ENCODE measurements around the gene GLIS1.

The GLIS1 gene

GRCh38 chr1:53580739-53581475 lies 158.1 kb downstream of the GLIS1 start:
- H3K27ac ChIP-seq (ENCODE audit: low read depth, low read length): no peak overlapping the region
- no peaks in the 10 kb centered on the region for H3K36me3 ChIP-seq (ENCODE audit: control insufficient read depth, low read length)
- no peaks in the 10 kb centered on the region for H3F3A ChIP-seq (ENCODE audit: control insufficient read depth, insufficient read depth)
- H4K20me1 ChIP-seq (ENCODE audit: control insufficient read depth, insufficient read depth, low read depth, low read length): no peaks in the 10 kb centered on the region
- H3K27me3 ChIP-seq (ENCODE audit: control insufficient read depth, low read length): no peaks in the 10 kb centered on the region
- H3K9me3 ChIP-seq (ENCODE audit: control insufficient read depth, insufficient read depth, low read length): no peaks in the 10 kb centered on the region
- no peak overlapping the region for H3K4me3 ChIP-seq (ENCODE audit: low read length)
- no peaks in the 10 kb centered on the region for H3K9me2 ChIP-seq (replicated peaks; ENCODE audit: control insufficient read depth, low read length)
- H3K4me2 ChIP-seq (ENCODE audit: low read length): no peak overlapping the region
- H3K4me1 ChIP-seq (ENCODE audit: control insufficient read depth, low read length): peaks cover 4% of the 10 kb centered on the region; the same call in 1 of the 2 replicates
- H3K79me2 ChIP-seq (ENCODE audit: control insufficient read depth, low read length): no peaks in the 10 kb centered on the region
- no peak for TF ChIP-seq EZH2phosphoT487 (IDR thresholded peaks at IDR 0.05; ENCODE audit: borderline replicate concordance, low read length)
- TF ChIP-seq CTCF (IDR thresholded peaks at IDR 0.05; ENCODE audit: low read depth, low read length, poor library complexity, severe bottlenecking): no peak

- Histone ChIP-seq H3K4me1 (ENCODE audit: control insufficient read depth, low read length) (0 out of 2 replicates have a peak, but pooled peaks cover under 1% of the 10 kb centered on the region), H4K20me1 (ENCODE audit: control insufficient read depth, insufficient read depth, low read depth, low read length) (no peaks in the 10 kb centered on the region), H3K9me3 (ENCODE audit: control insufficient read depth, insufficient read depth, low read length) (no peaks in the 10 kb centered on the region)
Measured at GRCh38 chr1:53580009-53580400, 159.0 kb downstream of the GLIS1 start.

GRCh38 chr1:53579221-53580008 lies 159.5 kb downstream of the GLIS1 start:
- no peaks in the 10 kb centered on the region for H3K9me3 ChIP-seq (ENCODE audit: control insufficient read depth, insufficient read depth, low read length)
- H3K4me3 ChIP-seq (ENCODE audit: low read length): no peak overlapping the region
- no peaks in the 10 kb centered on the region for H3K79me2 ChIP-seq (ENCODE audit: control insufficient read depth, low read length)
- H3K4me2 ChIP-seq (ENCODE audit: low read length): no peak overlapping the region
- H3K4me1 ChIP-seq (ENCODE audit: control insufficient read depth, low read length): no peaks in the 10 kb centered on the region
- H3K9me2 ChIP-seq (replicated peaks; ENCODE audit: control insufficient read depth, low read length): no peaks in the 10 kb centered on the region
- H3K36me3 ChIP-seq (ENCODE audit: control insufficient read depth, low read length): no peaks in the 10 kb centered on the region
- TF ChIP-seq EZH2phosphoT487 (IDR thresholded peaks at IDR 0.05; ENCODE audit: borderline replicate concordance, low read length): no peak
- no peak for TF ChIP-seq CTCF (IDR thresholded peaks at IDR 0.05; ENCODE audit: low read depth, low read length, poor library complexity, severe bottlenecking)
- no peak overlapping the region for H3K27ac ChIP-seq (ENCODE audit: low read depth, low read length)
- H3F3A ChIP-seq (ENCODE audit: control insufficient read depth, insufficient read depth): no peaks in the 10 kb centered on the region
- H4K20me1 ChIP-seq (ENCODE audit: control insufficient read depth, insufficient read depth, low read depth, low read length): no peaks in the 10 kb centered on the region
- H3K27me3 ChIP-seq (ENCODE audit: control insufficient read depth, low read length): peaks cover 5% of the 10 kb centered on the region; the same call in 1 of the 2 replicates

More at GRCh38 chr1:53580009-53580400, 159.0 kb downstream of the GLIS1 start:
- H3K36me3 ChIP-seq (ENCODE audit: control insufficient read depth, low read length): no peaks in the 10 kb centered on the region
- H3K27me3 ChIP-seq (ENCODE audit: control insufficient read depth, low read length): 0 out of 2 replicates have a peak, but pooled peaks cover 4% of the 10 kb centered on the region
- no peaks in the 10 kb centered on the region for H3K79me2 ChIP-seq (ENCODE audit: control insufficient read depth, low read length)
- no peak overlapping the region for H3K4me2 ChIP-seq (ENCODE audit: low read length)
- no peaks in the 10 kb centered on the region for H3F3A ChIP-seq (ENCODE audit: control insufficient read depth, insufficient read depth)
- TF ChIP-seq EZH2phosphoT487 (IDR thresholded peaks at IDR 0.05; ENCODE audit: borderline replicate concordance, low read length) (no peak), CTCF (IDR thresholded peaks at IDR 0.05; ENCODE audit: low read depth, low read length, poor library complexity, severe bottlenecking) (no peak)
- H3K4me3 ChIP-seq (ENCODE audit: low read length): no peak overlapping the region
- H3K27ac ChIP-seq (ENCODE audit: low read depth, low read length): no peak overlapping the region
- no peaks in the 10 kb centered on the region for H3K9me2 ChIP-seq (replicated peaks; ENCODE audit: control insufficient read depth, low read length)

Data from DOHH2 (cell line).